Activated T-helper 2 cell treated with anti-CD3 and anti-CD28 coated beads, Interferon-gamma antibody, Interleukin-2, Interleukin-4, amounts not matched to agents 10 μg/mL and 5 μg/mL and 100 μg/mL, durations not matched to agents 14 hours and 24 hours and 36 hours (primary cell): ENCODE measurements around the gene TRAPPC12. TPM values are rescaled to one million over a fixed set of nuclear protein-coding genes. Genes with fewer than 3 reads are reported as not detected.

Source experiments
- DNase-seq: peaks from one replicate; pipeline ENCODE4 v3.0.0; 2021; ENCODE audit warnings: low spot score
- H3K27ac Mint-ChIP-seq: one replicate; pipeline ENCODE4 v1.8.0; 2021; ENCODE audit warnings: mixed read lengths
- H3K27me3 Mint-ChIP-seq: one replicate; pipeline ENCODE4 v1.8.0; 2021; ENCODE audit warnings: low read depth, mixed read lengths
- H3K36me3 Mint-ChIP-seq: one replicate; pipeline ENCODE4 v1.8.0; 2021; ENCODE audit warnings: low read depth, mixed read lengths
- H3K4me1 Mint-ChIP-seq: one replicate; pipeline ENCODE4 v1.8.0; 2021; ENCODE audit warnings: low read depth, mixed read lengths
- H3K4me3 Mint-ChIP-seq: one replicate; pipeline ENCODE4 v1.8.0; 2021; ENCODE audit warnings: low read depth, mild to moderate bottlenecking, moderate library complexity, mixed read lengths
- H3K9me3 Mint-ChIP-seq: one replicate; pipeline ENCODE4 v1.8.0; 2021; ENCODE audit warnings: mixed read lengths
- intact Hi-C: fragments of 100-400 bp; cut with micrococcal nuclease; formaldehyde crosslinking; loops from one replicate; pipeline ENCODE4 v1.15.1; 2023
- total RNA-seq: library from RNA; stranded (reverse); gene quantifications from 2 replicates; pipeline ENCODE4 v1.2.3, GENCODE V29; 2022

The TRAPPC12 gene
- total RNA-seq, 1 donor from 2014 or later, result 84.6 TPM

DNA sequence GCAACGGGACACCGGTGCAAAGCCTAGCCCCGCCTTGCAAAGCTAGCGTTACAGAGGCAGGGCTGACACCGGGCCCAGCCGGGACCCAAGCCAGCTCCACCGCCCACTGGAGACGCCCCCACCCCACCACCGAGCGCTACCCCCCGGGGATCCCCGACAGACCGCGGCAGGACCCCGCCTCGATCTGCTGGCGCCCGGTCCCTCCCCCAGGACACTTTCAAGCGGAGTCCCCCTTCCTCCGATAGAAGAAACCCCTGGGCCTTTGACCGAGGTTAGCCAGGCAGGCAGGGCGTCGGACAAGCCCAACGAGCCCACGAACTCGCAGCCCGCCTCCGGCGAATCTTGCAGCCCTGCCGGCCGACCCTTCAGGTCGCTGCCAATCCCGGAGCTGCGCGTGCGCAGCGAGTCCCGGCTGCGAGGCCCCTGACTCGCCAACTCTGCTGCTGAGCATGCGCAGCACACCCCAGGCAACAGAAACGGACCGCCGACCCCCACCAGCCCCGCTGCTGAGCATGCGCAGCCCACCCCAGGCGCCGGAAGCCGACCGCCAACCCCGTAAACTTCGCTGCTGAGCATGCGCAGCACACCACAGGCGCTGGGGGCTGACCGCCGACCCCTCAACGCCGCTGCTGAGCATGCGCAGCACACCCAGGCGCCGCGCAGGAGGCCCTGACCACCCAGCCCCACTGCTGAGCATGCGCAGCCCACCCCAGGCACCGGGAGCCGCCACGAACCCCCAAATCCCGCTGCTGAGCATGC, 139.2 kb downstream of the TRAPPC12 start:
- peak; percentile 98 for DNase-seq
- Mint-ChIP-seq H3K9me3 (peaks cover 7% of the 10 kb centered on the region), H3K4me3 (peak overlapping the region; percentile 91), H3K27me3 (no peaks in the 10 kb centered on the region), H3K36me3 (peaks cover 28% of the 10 kb centered on the region), H3K27ac (peak overlapping the region; percentile 78), H3K4me1 (peaks cover 31% of the 10 kb centered on the region)
- intact Hi-C loops, result loop anchor here (1.0 to 5.0 kb wide), 5 partner anchors 40 to 296 kb away; partner anchors contain the start of genes EIPR1, RNASEH1 and RPS7

- intact Hi-C loops, result loop anchor here (1.0 to 5.0 kb wide), 4 partner anchors 39 to 297 kb away; partner anchors contain the start of genes EIPR1, RNASEH1 and RPS7
- peaks cover 7% of the 10 kb centered on the region for H3K9me3 Mint-ChIP-seq
- peaks cover 25% of the 10 kb centered on the region for H3K4me1 Mint-ChIP-seq
- no peaks in the 10 kb centered on the region for H3K27me3 Mint-ChIP-seq
- peak within 1 kb of the TSS; percentile 81 for H3K27ac Mint-ChIP-seq
- H3K36me3 Mint-ChIP-seq, result peaks cover 20% of the 10 kb centered on the region
- peak within 1 kb of the TSS; percentile 91 for H3K4me3 Mint-ChIP-seq
- DNase-seq, result peak; percentile 79
These were observed 140.0 kb downstream of the TRAPPC12 start, which contains the start of gene ADI1 for GRCh38 chr2:3519255-3520205. TSS of gene ADI1 (minus strand) at chr2:3519531. CDS start at chr2:3519487, 44 bp downstream.

- no peak for DNase-seq
- H3K9me3 Mint-ChIP-seq, result peaks cover 3% of the 10 kb centered on the region
- H3K4me3 Mint-ChIP-seq, result peak overlapping the region; percentile 91
- peaks cover 25% of the 10 kb centered on the region for H3K4me1 Mint-ChIP-seq
- no peaks in the 10 kb centered on the region for H3K27me3 Mint-ChIP-seq
- intact Hi-C loops, result no loop called here
- H3K27ac Mint-ChIP-seq, result peak overlapping the region; percentile 81
- peaks cover 14% of the 10 kb centered on the region for H3K36me3 Mint-ChIP-seq
These were observed 141.1 kb downstream of the TRAPPC12 start for GRCh38 chr2:3520591-3520990.

- Mint-ChIP-seq H3K9me3 (no peaks in the 10 kb centered on the region), H3K4me1 (peaks cover 22% of the 10 kb centered on the region), H3K27ac (no peak overlapping the region), H3K4me3 (no peak overlapping the region), H3K36me3 (no peaks in the 10 kb centered on the region), H3K27me3 (no peaks in the 10 kb centered on the region)
- DNase-seq, result no peak
- intact Hi-C loops, result no loop called here
These were observed 143.5 kb downstream of the TRAPPC12 start for GRCh38 chr2:3522961-3523421.

GRCh38 chr2:3523551-3524041, 144.1 kb downstream of the TRAPPC12 start:
- Mint-ChIP-seq H3K4me3 (no peak overlapping the region), H3K27ac (no peak overlapping the region), H3K27me3 (no peaks in the 10 kb centered on the region), H3K36me3 (no peaks in the 10 kb centered on the region), H3K9me3 (no peaks in the 10 kb centered on the region), H3K4me1 (peaks cover 19% of the 10 kb centered on the region)
- intact Hi-C loops, result no loop called here
- DNase-seq, result no peak

- Mint-ChIP-seq H3K27me3 (no peaks in the 10 kb centered on the region), H3K9me3 (no peaks in the 10 kb centered on the region), H3K36me3 (no peaks in the 10 kb centered on the region), H3K4me3 (no peak overlapping the region), H3K27ac (no peak overlapping the region), H3K4me1 (peaks cover under 1% of the 10 kb centered on the region)
- intact Hi-C loops, result no loop called here
- DNase-seq, result no peak
These were observed 147.4 kb downstream of the TRAPPC12 start for GRCh38 chr2:3526871-3527270.

DNA sequence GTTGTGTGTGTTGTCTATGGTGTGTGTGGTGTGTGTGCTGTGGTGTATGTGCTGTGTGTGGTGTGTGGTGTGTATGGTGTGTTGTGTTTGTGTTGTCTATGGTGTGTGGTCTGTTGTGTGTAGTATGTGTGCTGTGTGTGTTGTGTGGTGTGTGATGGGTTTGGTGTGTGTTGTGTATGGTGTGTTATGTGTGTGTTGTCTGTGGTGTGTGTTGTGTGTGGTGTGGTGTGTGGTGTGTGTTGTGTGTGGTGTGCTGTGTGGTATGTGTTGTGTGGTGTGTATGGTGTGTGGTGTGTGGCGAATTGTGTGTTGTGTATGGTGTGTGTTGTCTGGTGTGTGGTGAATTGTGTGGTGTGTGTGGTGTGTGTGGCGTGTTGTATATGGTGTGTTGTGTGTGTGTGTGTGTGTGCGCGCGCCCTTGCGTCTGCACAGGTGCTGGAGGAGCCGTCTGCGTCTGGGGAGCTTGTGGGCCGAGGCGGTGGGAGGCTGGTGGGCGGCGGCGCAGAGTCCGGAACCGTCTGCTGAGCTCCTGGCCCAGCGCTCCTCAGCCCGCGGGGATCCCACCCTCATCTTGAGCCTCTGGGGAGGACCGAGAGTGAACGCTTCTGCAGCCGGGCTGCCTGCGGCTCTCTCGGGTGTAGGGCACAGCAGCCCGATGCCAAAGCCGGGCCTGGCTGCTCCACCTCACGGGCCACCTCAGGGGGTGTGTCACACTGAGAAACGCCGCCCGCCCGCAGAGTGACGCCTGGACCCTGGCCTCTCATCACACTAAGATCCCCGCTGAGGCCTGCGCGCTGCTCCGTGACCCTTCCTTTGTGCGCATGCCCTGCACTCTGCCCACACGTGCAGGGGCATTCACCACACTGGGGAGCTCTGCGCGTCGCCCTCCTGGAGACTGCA, 148.6 kb downstream of the TRAPPC12 start:
- no peaks in the 10 kb centered on the region for H3K36me3 Mint-ChIP-seq
- H3K27ac Mint-ChIP-seq, result no peak overlapping the region
- intact Hi-C loops, result no loop called here
- no peak overlapping the region for H3K4me3 Mint-ChIP-seq
- no peaks in the 10 kb centered on the region for H3K27me3 Mint-ChIP-seq
- no peaks in the 10 kb centered on the region for H3K9me3 Mint-ChIP-seq
- no peak for DNase-seq
- H3K4me1 Mint-ChIP-seq, result no peaks in the 10 kb centered on the region

Other genes starting within 250 kb of the TRAPPC12 start
- 46.4 and 54.3 TPM in 2 replicates for gene EIPR1, start 1.9 kb upstream of the TRAPPC12 start, total RNA-seq
- 39.8 and 42.7 TPM in 2 replicates for gene ADI1, start 139.8 kb downstream of the TRAPPC12 start, total RNA-seq
- gene RNASEH1, start 178.6 kb downstream of the TRAPPC12 start, total RNA-seq, result 29.0 and 30.3 TPM in 2 replicates
- 1,612 and 1,642 TPM in 2 replicates for gene RPS7, start 195.6 kb downstream of the TRAPPC12 start, total RNA-seq
- gene COLEC11, start 215.4 kb downstream of the TRAPPC12 start, total RNA-seq, result 0.11 TPM in 1 of 2 replicates, not detected in the other